GM12864 (cell line): ENCODE data around the gene GCC1.
A peak's percentile ranks its signal among the peaks of the same experiment; 100 is the strongest.

Source experiments
- DNase-seq: peaks from one replicate; pipeline ENCODE4 v3.0.0-alpha.2; 2011; ENCODE audit warnings: low read depth
- H3K4me3 ChIP-seq: 2 replicates; pipeline ENCODE4 v1.5.1; 2011; ENCODE audit warnings: mild to moderate bottlenecking, low read depth, low read length, control low read depth
- TF ChIP-seq, protein P1 (sequence below): IDR thresholded peaks from 2 replicates; pipeline ENCODE4 v1.5.1; 2011; ENCODE audit warnings: low read depth, mild to moderate bottlenecking, moderate library complexity, low read length, control low read depth, inconsistent platforms; ENCODE audit errors: missing control alignments

GCC1 gene

DNA sequence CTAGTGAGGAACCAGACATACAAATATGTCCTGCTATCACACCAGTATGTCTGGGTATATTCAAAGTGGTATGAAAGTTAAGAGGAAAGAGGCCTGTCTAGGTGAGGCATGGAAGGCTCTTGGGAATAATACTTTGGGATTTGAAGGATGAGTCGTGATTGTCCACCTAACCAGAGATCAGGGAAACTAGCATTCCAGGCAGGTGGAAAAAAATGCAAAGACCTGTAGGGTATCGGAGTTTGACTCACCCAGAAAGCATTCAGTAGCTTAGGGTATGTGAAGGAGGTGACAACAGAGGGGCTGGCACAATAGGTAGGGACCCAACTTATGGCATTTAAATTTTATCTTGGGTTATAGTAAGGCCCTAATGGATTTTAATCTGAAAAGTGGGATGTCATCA is 950 bp upstream of the GCC1 start:
- no peak for DNase-seq
- H3K4me3 ChIP-seq, result no peak overlapping the region
- TF ChIP-seq, protein P1, sequence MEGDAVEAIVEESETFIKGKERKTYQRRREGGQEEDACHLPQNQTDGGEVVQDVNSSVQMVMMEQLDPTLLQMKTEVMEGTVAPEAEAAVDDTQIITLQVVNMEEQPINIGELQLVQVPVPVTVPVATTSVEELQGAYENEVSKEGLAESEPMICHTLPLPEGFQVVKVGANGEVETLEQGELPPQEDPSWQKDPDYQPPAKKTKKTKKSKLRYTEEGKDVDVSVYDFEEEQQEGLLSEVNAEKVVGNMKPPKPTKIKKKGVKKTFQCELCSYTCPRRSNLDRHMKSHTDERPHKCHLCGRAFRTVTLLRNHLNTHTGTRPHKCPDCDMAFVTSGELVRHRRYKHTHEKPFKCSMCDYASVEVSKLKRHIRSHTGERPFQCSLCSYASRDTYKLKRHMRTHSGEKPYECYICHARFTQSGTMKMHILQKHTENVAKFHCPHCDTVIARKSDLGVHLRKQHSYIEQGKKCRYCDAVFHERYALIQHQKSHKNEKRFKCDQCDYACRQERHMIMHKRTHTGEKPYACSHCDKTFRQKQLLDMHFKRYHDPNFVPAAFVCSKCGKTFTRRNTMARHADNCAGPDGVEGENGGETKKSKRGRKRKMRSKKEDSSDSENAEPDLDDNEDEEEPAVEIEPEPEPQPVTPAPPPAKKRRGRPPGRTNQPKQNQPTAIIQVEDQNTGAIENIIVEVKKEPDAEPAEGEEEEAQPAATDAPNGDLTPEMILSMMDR, result no peak

DNA sequence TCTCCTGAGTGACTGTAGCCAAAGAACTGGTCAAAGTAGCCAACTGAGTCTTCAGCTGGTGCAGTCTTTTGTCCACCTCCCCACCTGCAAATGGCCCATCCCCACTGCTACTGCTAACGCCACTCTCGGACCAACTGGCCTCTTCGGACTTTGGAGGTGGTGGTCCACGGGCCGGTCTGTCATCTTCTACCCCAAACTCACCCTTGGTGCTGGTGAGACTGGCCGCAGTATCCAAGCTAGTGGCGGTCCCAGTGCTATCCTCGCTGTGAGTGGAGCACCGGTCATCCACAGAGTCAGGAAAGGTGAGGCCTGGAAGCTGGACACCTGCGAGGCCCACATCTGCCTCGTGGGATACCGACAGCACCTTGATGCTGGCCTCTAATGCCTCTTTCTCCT is 750 bp downstream of the GCC1 start:
- no peak for DNase-seq
- TF ChIP-seq, protein P1, result no peak
- H3K4me3 ChIP-seq, result peak overlapping the region; percentile 85

DNA sequence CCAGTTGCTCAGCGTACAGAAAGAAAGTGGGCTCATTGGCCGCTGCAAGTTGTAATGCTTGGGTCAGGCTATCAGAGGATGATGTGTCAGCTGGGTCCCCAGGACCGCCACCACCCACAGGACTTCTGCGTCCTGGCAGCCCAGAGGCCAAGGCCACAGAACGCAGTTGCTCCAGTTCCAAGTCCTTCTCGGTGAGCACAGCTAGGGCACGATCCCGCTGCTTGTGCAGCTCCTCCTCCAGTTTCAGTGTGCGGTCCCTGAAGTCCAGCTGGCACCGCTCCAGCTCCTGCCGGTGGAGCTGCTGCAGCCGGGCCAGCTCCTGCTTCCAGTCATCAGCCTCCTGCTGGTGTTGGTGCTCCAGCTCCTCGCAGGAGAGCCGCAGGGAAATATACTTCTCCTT is 3.0 kb downstream of the GCC1 start:
- DNase-seq, result no peak
- H3K4me3 ChIP-seq, result no peak overlapping the region
- TF ChIP-seq, protein P1, result no peak

DNA sequence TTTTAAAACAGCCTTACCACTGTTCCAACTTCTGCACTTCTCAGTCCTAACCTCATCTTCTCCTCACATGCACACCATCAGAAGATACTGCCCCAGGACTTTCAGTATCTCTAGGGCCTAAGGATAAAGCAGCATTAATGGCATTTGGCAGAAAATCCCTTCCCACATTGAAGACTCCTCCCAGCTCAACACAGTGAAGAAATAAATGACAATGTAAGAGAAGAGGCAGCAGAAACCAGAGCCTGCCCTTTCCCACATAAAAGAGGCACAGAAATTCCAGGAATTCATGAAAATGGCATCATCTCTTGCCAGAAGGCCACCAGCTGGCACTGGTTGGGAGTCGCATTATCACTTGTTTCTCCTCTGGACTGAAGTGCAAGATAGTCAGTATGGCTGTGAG is 3.7 kb downstream of the GCC1 start:
- TF ChIP-seq, protein P1, result no peak
- DNase-seq, result no peak
- no peak overlapping the region for H3K4me3 ChIP-seq

DNA sequence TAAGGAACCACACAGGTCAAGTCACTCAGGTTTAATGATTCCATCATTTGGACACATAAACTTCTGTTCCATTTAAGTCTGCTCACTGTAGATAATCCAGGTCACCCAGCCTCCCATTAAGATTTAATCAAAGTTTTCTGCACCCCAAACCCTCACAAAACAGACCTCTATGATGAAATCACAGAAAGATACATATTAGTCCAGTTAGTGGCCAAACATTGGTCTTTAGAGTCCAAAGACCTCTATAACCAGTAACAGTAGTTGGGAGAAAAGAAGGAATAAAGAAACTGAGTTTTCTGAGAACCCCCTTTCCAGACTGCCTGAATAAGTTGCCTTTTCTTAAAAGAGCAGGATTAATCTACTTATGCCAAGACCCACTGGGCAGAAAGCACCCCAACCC is 4.8 kb downstream of the GCC1 start:
- TF ChIP-seq, protein P1, result no peak
- no peak overlapping the region for H3K4me3 ChIP-seq

DNA sequence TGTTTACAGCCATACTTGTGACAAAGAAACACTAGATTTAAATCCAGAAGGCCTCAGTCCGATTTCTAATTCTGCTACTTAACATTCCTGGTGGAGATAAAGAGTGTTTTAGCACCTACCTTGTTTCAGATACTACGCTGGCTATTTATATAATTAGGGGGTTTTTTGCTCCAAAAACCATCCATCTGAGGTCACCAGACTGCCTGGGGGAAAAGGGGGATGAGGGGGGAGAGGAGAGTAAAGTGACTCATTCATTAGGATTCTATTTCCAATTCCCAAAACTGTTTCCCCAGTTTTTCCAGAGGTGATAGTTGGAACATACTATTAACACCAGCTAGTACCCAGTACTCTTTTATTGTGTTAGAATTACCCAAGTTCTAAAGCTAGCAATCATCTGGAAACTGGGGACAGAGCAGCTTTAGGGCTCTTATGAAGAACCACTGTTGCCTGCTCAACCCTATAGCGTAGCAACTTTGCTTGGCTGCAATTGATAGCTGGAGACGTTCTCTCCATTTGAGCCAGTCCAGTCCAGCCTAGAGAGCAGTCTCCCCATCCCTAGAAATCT is 6.6 kb downstream of the GCC1 start:
- TF ChIP-seq, protein P1, result no peak
- DNase-seq, result no peak
- no peak overlapping the region for H3K4me3 ChIP-seq

More for the DNA sequence above, 4.8 kb downstream of the GCC1 start:
- DNase-seq, result no peak

DNA sequence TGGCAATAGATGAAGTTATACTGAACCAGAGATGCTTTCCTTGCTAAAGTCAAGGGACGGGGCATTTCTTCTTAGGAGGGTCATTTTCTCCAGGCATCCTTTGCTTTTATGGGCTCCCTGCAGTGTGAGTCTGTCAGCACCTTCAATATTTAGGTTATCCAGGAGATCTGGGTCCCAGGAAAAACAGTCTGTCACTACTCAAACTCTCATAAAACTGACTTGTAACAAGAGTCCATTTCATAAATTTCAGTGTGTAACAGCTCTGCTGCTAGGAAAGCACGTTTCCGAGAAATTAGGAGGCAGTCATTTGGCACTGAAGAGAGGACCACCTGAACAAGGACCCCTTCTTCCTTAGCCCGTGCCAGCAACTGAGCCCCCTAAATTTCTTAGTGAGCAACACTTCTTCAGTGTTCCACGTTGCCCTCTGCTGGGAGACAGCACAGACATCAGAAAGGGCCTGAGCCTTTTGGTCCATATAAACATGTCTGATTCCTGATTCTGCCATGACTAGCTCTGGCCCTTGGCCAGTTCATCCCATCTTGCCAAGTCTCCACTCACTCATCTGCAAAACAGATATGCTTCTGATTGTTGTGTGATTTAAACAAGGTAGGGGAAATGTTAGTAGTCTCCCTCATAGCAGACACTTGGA is 7.2 kb downstream of the GCC1 start:
- DNase-seq, result no peak
- TF ChIP-seq, protein P1, result peak; percentile 16
- H3K4me3 ChIP-seq, result no peak overlapping the region
